Mucosa of rectum (tissue), 2 donors: Measurements from ENCODE around the gene SLC9A3.
A peak's percentile ranks its signal among the peaks of the same experiment; 100 is the strongest.

ENCODE experiments used
- H3K27ac ChIP-seq, 2 donors: one replicate each; pipeline ENCODE4 v1.7.0; 2013; ENCODE audit warnings: inconsistent platforms in 2 of 2, low read depth in 2 of 2, low read length in 2 of 2
- H3K27me3 ChIP-seq, 2 donors: one replicate each; pipeline ENCODE4 v1.7.0; 2013; ENCODE audit warnings: low read length in 2 of 2; ENCODE audit not compliant: control insufficient read depth in 2 of 2, insufficient read depth in 2 of 2
- H3K36me3 ChIP-seq, 2 donors: one replicate each; pipeline ENCODE4 v1.7.0; 2013; ENCODE audit warnings: low read length in 2 of 2; ENCODE audit not compliant: control insufficient read depth in 2 of 2, insufficient read depth in 2 of 2
- H3K4me1 ChIP-seq, 2 donors: one replicate each; pipeline ENCODE4 v1.7.0; 2013; ENCODE audit warnings: low read length in 2 of 2, mild to moderate bottlenecking in 1 of 2; ENCODE audit not compliant: control insufficient read depth in 2 of 2, insufficient read depth in 2 of 2
- H3K4me3 ChIP-seq, 2 donors: one replicate each; pipeline ENCODE4 v1.7.0; 2013; ENCODE audit warnings: low read length in 2 of 2
- H3K9ac ChIP-seq, 2 donors: one replicate each; pipeline ENCODE4 v1.7.0; 2013; ENCODE audit warnings: low read length in 2 of 2, low read depth in 1 of 2, mild to moderate bottlenecking in 1 of 2
- H3K9me3 ChIP-seq, 2 donors: one replicate each; pipeline ENCODE4 v1.7.0; 2013; ENCODE audit warnings: low read length in 2 of 2; ENCODE audit not compliant: control insufficient read depth in 2 of 2
- donor health status: healthy.
- donor health status: Normal muscosa, but diverticular disease.

The SLC9A3 gene

DNA sequence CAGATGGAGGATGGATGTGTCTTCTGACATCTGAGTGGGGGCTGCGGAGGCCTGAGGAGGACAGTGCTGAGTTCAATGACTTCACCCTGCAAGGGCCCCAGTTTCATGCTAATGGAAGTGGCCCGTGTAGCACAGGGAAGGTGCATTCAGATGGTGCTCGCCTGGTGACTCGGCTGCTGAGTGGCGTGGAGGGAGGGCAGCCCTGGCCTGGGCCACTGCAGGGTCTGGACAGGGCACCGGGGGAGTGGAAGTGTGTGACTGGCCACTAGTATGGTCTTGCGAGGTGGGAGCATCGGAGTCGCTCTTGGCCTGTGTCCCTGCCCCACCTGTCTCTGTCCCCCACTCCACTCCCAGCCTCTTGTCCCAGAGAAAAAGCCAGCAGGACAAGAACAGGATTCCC lies 1.7 kb upstream of the SLC9A3 start:
- Histone ChIP-seq H3K4me1 (peaks cover 4 to 10% of the 10 kb centered on the region in 2 donors), H3K9ac (no peak overlapping the region), H3K27ac (no peak overlapping the region), H3K4me3 (no peak overlapping the region), H3K36me3 (no peaks in the 10 kb centered on the region), H3K27me3 (peaks cover 44 to 52% of the 10 kb centered on the region in 2 donors), H3K9me3 (no peaks in the 10 kb centered on the region)

DNA sequence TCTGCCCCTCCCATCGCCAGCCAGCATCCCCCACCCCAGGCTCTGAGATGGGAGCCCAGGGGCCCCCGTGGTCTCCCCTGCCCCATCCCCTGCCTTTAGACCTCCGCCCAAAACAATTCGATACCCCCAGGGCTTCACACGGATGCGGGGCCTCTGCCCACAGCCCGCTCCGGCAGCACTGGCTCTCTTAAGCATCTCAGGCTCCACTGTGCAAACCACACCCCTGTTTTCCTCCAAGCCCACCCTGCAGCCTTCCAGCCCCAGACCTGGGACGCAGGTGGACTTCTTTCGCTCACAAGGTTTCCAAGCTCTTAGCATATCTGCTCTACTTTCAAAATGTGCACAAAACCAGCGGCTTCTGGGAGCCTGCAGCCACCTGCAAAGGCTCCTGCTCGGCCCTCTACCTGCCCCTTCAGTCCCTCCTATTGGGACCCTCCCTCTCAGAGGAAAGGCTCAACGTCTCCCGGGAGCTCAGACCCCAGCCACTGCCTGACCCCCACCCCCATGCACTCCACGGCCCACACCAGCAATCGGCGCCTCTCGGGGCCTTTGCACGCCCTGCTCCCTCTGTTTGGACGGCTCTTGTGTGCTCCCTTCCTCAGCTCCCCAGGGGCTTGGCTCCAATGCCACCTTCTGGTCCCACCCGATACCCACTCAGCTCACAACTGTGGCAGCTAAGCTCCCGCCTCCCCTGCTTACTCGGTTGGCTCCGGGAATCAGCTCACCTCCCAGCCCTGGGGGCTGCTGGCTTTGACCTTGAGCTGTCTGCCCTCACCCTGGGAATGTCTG lies 918 bp upstream of the SLC9A3 start:
- H3K9me3 ChIP-seq: no peaks in the 10 kb centered on the region
- H3K27ac ChIP-seq: no peak overlapping the region
- H3K36me3 ChIP-seq: no peaks in the 10 kb centered on the region
- no peak overlapping the region for H3K4me3 ChIP-seq
- H3K9ac ChIP-seq: no peak overlapping the region
- H3K27me3 ChIP-seq: peaks cover 42 to 45% of the 10 kb centered on the region in 2 donors
- H3K4me1 ChIP-seq: peaks cover 7 to 10% of the 10 kb centered on the region in 2 donors

DNA sequence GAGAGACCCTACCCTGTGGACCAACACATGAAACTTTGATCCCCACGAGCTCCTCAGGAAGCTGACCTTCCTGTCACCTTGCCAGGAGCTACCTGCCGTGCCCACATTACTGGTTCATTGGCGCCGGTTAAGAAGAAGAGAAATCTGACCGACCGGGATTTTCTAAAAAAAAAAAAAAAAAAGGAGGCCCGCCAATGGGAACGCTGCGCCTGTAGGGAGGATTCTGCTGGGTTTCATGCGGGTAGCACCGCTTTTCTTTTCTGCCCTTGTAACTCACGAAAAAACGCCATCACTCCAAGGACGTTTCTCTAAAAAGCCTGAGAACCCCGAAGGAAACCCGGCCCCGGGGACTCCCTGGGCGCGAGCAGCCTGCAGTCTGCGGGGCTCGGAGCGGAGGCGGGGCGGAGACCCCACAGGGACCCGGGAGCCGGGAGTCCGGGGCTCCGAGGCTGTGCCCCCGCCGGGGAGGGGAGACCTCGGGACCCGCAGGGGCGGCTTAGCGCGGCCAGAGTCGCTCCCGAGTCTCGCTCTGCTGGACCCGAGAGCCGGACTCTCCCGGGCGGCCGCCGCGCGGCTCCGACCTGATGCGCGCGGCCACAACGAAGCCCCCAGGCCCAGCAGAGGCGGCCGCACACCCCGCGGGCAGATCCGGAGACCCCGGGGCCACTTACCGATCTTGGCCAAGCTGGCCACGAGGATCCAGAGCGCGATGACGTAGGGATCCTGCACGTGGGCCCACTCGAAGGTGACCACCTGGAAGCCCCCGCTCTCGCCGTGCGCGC lies 617 bp downstream of the SLC9A3 start:
- Histone ChIP-seq H3K36me3 (no peaks in the 10 kb centered on the region), H3K4me3 (peak overlapping the region; percentile 26 to 37), H3K9ac (no peak overlapping the region), H3K27me3 (peaks cover 36 to 39% of the 10 kb centered on the region in 2 donors), H3K9me3 (no peaks in the 10 kb centered on the region), H3K27ac (peak overlapping the region; percentile 4 to 68), H3K4me1 (peaks cover 10 to 12% of the 10 kb centered on the region in 2 donors)

DNA sequence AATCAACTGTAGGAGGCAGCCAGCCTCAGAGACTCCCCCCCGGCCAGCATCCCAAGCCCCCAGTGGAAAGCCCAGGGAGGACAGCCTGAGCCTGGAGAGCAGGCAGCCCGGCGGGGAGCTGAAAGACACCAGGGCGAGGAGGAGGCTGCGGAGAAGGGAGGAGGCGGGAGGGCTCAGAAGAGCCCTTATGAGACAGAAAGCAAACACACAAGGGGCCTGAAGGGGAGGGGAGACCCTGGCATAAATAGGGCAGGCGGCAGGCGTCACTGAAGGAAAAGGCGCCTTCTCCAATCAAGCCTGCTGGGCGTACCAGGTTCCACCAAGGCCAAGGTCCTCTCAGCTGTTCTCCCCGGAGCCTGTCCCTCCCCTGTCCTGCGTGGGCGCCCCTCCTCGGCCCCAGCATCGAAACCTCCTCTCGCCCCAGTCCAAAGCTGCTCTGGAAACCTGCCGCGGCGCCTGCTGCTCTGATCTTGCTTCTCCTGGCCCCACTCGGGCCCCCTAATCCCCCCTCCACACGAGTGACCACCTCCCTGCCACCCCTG lies 1.3 kb downstream of the SLC9A3 start:
- Histone ChIP-seq H3K27ac (peak overlapping the region; percentile 44 to 68), H3K4me1 (peaks cover 15 to 18% of the 10 kb centered on the region in 2 donors), H3K9ac (no peak overlapping the region), H3K27me3 (peaks cover 39% of the 10 kb centered on the region in 2 donors), H3K4me3 (peak overlapping the region; percentile 26 to 37), H3K9me3 (no peaks in the 10 kb centered on the region), H3K36me3 (no peaks in the 10 kb centered on the region)

DNA sequence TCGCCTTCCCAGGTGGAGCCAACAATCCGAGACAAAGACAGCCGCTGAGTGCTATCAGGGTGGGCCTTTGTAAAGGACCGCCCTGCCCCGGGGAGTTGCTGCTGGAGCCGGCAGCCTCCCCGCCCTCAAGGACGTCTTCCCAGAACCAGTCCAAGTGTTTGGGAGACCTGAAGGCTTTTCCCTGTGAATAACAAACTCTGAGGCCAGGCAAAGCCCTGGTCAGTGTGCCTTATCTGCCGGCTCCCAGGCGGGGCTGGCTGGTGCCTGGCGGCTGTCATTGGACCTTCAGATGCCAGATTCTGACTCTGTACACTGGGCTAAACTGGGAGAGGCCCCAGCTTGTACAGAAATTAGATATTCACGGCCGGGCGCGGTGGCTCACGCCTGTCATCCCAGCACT lies 2.1 kb downstream of the SLC9A3 start:
- Histone ChIP-seq H3K9ac (no peak overlapping the region), H3K36me3 (no peaks in the 10 kb centered on the region), H3K4me1 (peaks cover 11 to 19% of the 10 kb centered on the region in 2 donors), H3K4me3 (peak overlapping the region in 1 of 2 donors; percentile 33), H3K27ac (peak overlapping the region in 1 of 2 donors; percentile 23), H3K9me3 (no peaks in the 10 kb centered on the region), H3K27me3 (peaks cover 30 to 34% of the 10 kb centered on the region in 2 donors)

DNA sequence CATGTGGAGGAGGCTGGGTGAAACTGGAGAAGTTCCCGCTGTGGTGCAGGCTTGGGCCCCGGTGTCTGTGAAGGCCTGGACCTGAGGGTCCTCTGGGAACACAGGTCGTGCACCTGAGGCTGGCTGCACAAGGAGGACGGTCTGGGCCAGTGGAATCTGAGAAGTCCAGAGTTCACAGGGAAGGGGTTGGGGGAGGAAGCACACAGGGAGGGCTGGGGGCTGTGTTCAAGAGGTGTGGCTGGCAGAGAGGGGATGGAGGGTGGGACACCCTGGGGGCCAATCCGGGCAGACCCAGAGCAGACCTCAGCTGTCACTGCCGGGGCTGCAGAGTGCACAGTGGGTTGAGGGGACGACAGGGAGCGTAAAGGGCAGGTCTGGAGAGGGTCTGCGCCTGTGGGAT lies 2.6 kb downstream of the SLC9A3 start:
- no peaks in the 10 kb centered on the region for H3K36me3 ChIP-seq
- H3K9ac ChIP-seq: no peak overlapping the region
- peaks cover 26 to 30% of the 10 kb centered on the region in 2 donors for H3K27me3 ChIP-seq
- H3K4me3 ChIP-seq: peak overlapping the region in 1 of 2 donors; percentile 33
- H3K27ac ChIP-seq: no peak overlapping the region
- H3K4me1 ChIP-seq: peaks cover 11 to 19% of the 10 kb centered on the region in 2 donors
- no peaks in the 10 kb centered on the region for H3K9me3 ChIP-seq

DNA sequence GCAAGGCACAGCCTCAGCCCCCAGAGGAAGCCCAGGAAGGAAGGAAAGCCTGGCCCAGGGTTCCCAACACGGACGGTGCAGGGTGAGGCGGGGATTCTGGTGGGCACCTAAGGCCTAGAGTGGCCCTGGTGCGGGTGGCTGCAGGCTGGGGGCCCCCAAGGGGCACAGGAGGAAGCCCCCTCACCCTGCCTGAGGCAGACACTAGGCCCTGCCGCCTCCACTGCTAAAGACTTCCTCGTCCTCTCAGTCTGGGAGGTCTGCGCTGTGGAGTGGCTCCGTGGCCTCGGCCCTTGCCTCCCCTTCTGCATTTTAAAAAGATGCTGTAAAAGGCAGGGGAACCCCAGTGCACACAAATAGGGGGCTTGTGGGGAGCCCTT lies 3.4 kb downstream of the SLC9A3 start:
- Histone ChIP-seq H3K9me3 (no peaks in the 10 kb centered on the region), H3K4me1 (peaks cover 11 to 19% of the 10 kb centered on the region in 2 donors), H3K27me3 (peaks cover 18 to 21% of the 10 kb centered on the region in 2 donors), H3K36me3 (no peaks in the 10 kb centered on the region), H3K4me3 (no peak overlapping the region), H3K9ac (no peak overlapping the region), H3K27ac (no peak overlapping the region)

DNA sequence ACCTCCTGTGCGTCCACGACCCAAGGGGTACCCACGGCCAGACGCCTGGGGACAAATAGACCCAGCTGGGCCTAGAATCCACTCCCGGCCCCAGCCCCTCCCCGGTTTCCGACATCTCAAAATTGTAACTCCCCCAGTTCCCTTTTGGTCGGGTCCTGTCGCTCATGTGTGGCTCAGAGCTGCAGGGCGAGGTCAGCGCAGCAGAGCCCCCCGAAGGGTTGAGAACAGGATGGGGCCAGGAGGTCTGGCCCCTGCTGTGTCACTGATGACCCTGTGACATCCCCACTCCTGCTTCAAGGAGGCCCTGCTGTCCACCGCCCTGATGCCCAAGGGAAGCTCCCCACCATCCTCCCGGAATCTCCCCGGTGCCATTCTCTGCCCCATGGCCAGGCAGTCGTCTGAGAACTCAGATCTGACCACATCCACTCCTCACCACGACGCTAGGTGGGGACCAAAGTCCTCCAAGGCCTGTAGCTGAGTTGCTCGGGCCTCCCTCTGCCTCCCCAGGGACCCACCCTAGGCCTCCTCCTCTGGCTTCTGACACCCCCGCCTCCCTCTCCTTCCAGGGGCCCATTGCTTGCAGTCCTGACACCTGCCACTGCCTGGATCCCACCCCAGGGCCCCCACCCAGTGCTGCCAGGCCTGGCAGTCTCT lies 3.9 kb downstream of the SLC9A3 start:
- H3K9me3 ChIP-seq: no peaks in the 10 kb centered on the region
- H3K4me1 ChIP-seq: peaks cover 11 to 19% of the 10 kb centered on the region in 2 donors
- H3K4me3 ChIP-seq: no peak overlapping the region
- H3K9ac ChIP-seq: no peak overlapping the region
- peaks cover 12 to 16% of the 10 kb centered on the region in 2 donors for H3K27me3 ChIP-seq
- H3K36me3 ChIP-seq: no peaks in the 10 kb centered on the region
- no peak overlapping the region for H3K27ac ChIP-seq

DNA sequence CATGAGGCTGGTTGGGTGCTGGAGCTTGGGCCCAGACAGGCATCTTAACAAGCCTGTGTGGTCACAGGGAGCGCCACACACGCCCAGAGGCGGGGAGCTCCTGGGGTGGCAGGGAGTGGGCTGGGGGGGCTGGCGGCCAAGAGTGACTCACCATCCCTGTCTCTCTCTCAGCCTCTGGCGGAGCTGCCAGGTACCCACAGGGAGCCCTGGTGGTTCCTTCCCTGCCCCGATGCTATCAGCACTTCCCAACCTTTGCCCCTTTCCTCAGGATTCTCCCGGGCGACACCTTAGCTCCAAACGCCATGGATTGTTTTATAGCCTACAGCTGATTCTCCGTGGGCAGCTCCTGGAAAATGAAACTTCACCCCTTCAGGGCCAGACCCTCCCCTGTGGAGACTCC lies 5.5 kb downstream of the SLC9A3 start:
- Histone ChIP-seq H3K4me3 (no peak overlapping the region), H3K27me3 (peaks cover 7 to 9% of the 10 kb centered on the region in 2 donors), H3K9me3 (no peaks in the 10 kb centered on the region), H3K36me3 (no peaks in the 10 kb centered on the region), H3K4me1 (peaks cover 9 to 19% of the 10 kb centered on the region in 2 donors), H3K27ac (peak overlapping the region; percentile 10 to 72), H3K9ac (no peak overlapping the region)
